Activated CD4-positive, alpha-beta T cell treated with anti-CD3 and anti-CD28 coated beads for 36 hours (primary cell): ENCODE measurements around the gene PTGER1. TPM values are rescaled to one million over a fixed set of nuclear protein-coding genes. Genes with fewer than 3 reads are reported as not detected.

Experiments used
- ATAC-seq: fragments of 200-7000 bp; cut with Tn5 transposase; one replicate; pipeline ENCODE4 v1.10.0; 2021; ENCODE audit warnings: mild to moderate bottlenecking, moderate library complexity
- CTCF ChIA-PET: fragments of 350-600 bp; sonication (Branson Sonifier 250); formaldehyde crosslinking; loops from one replicate; lab custom pipeline; 2021; ENCODE audit warnings: antibody characterized with exemption; lab: Charles Lee
- POLR2A ChIA-PET: fragments of 350-600 bp; sonication (Branson Sonifier 250); formaldehyde crosslinking; loops from one replicate; lab custom pipeline; 2021; ENCODE audit warnings: antibody characterized with exemption, inconsistent platforms; lab: Charles Lee
- DNase-seq: peaks from one replicate; pipeline ENCODE4 v3.0.0-alpha.2; 2020
- H3K27ac Mint-ChIP-seq: one replicate; pipeline ENCODE4 v1.8.0; 2021; ENCODE audit warnings: mixed read lengths
- H3K27me3 Mint-ChIP-seq: one replicate; pipeline ENCODE4 v1.8.0; 2021; ENCODE audit warnings: mixed read lengths
- H3K36me3 Mint-ChIP-seq: one replicate; pipeline ENCODE4 v1.8.0; 2021; ENCODE audit warnings: low read depth, mixed read lengths
- H3K4me1 Mint-ChIP-seq: one replicate; pipeline ENCODE4 v1.8.0; 2021; ENCODE audit warnings: mixed read lengths
- H3K4me3 Mint-ChIP-seq: one replicate; pipeline ENCODE4 v1.8.0; 2021; ENCODE audit warnings: mild to moderate bottlenecking, moderate library complexity, mixed read lengths
- H3K9me3 Mint-ChIP-seq: one replicate; pipeline ENCODE4 v1.8.0; 2021; ENCODE audit warnings: low read depth, mixed read lengths
- intact Hi-C, 2 experiments: fragments of 100-400 bp; cut with DNase I in 1 of 2; cut with micrococcal nuclease in 1 of 2; formaldehyde crosslinking; loops; one replicate each; pipeline versions ENCODE4 v1.14.2 to v1.15.1; 2022 to 2024; cut with DNase I, micrococcal nuclease
- total RNA-seq, 2 experiments: library from RNA; stranded (reverse); gene quantifications; one replicate each; pipeline ENCODE4 v1.2.3, GENCODE V29; 2021

Gene PTGER1
- total RNA-seq, 2 experiments from 2014 or later: 0.16 to 0.25 TPM

DNA sequence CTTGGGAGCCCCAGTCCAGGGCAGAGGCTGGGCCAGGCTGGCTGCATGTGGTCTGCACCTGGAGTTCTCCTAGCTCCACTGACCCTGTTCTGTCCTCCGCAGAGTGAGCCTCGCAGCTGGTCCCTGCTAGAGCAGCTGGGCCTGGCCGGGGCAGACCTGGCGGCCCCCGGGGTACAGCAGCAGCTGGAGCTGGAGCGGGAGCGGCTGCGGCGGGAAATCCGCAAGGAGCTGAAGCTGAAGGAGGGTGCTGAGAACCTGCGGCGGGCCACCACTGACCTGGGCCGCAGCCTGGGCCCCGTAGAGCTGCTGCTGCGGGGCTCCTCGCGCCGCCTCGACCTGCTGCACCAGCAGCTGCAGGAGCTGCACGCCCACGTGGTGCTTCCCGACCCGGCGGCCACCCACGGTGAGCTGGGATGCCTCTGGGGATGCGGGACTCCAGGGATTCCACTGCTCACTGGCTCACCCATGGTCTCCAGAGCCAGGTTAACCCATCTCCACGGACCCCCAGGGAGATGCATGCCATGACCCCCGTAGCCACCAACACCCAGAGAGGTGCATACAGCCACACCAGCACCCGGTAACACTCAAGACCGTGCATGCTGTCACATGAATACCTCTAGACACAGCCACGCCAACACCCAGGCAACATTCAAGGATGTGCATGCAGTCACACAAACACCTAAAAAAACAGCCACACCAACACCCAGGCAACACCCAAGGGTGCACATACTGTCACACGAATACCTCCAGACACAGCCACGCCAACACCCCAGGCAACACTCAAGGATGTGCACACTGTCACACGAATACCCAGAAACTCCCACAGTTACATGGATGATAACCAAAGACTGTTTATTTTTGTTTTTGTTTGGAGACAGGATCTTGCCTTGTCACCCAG is 33.9 kb downstream of the PTGER1 start:
- Mint-ChIP-seq H3K27ac (peak overlapping the region; percentile 43), H3K4me3 (peak overlapping the region; percentile 84), H3K27me3 (no peaks in the 10 kb centered on the region), H3K4me1 (peaks cover 42% of the 10 kb centered on the region), H3K9me3 (no peaks in the 10 kb centered on the region), H3K36me3 (peaks cover 40% of the 10 kb centered on the region)
- intact Hi-C loops: no loop called here
- CTCF ChIA-PET: interaction anchor here (0.6 to 0.8 kb wide), 3 partner anchors 13 to 209 kb away, joined by 3 read pairs; no protein-coding TSS in a partner anchor
- POLR2A ChIA-PET: no interaction called here
- no peak for DNase-seq
- ATAC-seq: no peak

DNA sequence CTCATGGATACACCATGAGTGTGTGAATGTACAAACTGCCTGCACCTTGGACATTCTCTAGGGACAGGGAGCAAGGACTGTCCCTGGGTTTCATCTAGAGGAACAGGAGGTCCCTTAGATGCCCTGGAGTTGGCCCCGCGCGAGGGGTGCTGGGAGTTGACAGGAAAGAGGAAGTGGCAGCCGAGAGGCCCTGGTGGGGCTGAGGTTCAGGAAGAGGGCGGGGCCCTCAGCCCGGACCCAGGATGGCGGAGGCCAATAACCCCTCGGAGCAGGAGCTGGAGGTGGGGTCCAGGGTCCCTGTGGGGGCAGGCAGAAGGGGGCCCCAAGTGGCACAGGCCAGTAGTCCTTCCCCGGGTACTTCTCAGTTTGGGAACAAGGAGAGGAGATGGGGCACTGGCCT is 35.1 kb downstream of the PTGER1 start:
- Mint-ChIP-seq H3K4me3 (peak overlapping the region; percentile 84), H3K27ac (peak overlapping the region; percentile 92), H3K9me3 (no peaks in the 10 kb centered on the region), H3K27me3 (no peaks in the 10 kb centered on the region), H3K36me3 (peaks cover 37% of the 10 kb centered on the region), H3K4me1 (peaks cover 46% of the 10 kb centered on the region)
- CTCF ChIA-PET: interaction anchor here (0.7 kb wide), 2 partner anchors 11 to 303 kb away, joined by 4 read pairs; partner anchors contain the start of gene ASF1B
- POLR2A ChIA-PET: interaction anchor here (0.6 kb wide), 1 partner anchor 15 kb away, joined by 4 read pairs; no protein-coding TSS in a partner anchor
- ATAC-seq: peak; percentile 98
- intact Hi-C loops: no loop called here
- peak; percentile 89 for DNase-seq

DNA sequence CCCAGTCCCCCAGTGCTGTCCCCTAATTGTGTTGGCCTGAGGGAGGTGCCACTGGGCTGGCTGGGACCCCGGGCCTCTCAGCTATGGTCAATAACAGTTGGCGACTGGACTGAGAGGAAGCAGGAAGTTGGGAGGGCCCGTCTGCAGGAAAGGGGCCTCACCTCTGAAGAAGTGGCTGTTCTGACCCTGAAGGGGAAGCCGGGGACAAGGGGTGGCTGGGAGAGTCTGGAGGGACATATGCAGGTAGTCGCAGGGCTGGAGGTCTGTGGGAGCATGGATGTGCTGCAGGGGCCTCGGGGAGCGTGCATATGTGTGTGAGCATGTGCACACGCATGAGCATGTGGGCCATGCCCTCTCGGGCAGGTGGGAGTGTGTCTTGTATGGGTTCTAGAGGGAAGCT is 36.1 kb downstream of the PTGER1 start:
- peaks cover 28% of the 10 kb centered on the region for H3K36me3 Mint-ChIP-seq
- H3K9me3 Mint-ChIP-seq: no peaks in the 10 kb centered on the region
- intact Hi-C loops: loop anchor here in 1 of 2 experiments (10.0 kb wide), 1 partner anchor 1566 kb away; no protein-coding TSS in a partner anchor
- peak overlapping the region; percentile 84 for H3K4me3 Mint-ChIP-seq
- peak overlapping the region; percentile 92 for H3K27ac Mint-ChIP-seq
- ChIA-PET CTCF (interaction anchor here (0.6 kb wide), 1 partner anchor 380 kb away, joined by 3 read pairs; no protein-coding TSS in a partner anchor), POLR2A (interaction anchor here (0.6 kb wide), 2 partner anchors 38 to 499 kb away, joined by 4 read pairs; no protein-coding TSS in a partner anchor)
- DNase-seq: no peak
- no peaks in the 10 kb centered on the region for H3K27me3 Mint-ChIP-seq
- ATAC-seq: no peak
- peaks cover 51% of the 10 kb centered on the region for H3K4me1 Mint-ChIP-seq

DNA sequence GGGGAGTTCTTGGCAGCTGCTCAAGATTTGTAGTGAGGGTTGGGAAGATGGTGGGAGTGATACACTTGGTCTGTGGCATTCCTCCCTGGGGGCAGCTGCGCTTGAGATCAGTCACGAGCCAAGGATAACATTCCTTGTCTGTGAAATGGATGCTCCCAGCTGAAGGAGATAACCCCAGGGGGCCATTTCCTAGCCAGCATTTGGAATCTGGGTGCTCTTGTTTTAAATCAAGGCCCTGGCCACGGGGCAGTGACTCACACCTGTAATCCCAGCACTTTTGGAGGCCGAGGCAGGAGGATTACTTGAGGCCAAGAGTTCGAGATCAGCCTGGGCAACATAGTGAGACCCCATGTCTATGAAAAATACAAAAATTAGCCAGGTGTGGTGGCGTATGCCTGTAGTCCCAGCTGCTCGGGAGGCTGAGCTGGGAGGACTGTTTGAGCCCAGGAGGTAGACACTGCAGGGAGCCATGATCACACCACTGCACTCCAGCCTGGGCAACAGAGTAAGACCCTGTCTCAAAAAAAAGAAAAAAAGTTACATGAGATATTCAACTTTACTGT is 37.5 kb downstream of the PTGER1 start:
- ChIA-PET POLR2A (interaction anchor here (0.6 kb wide), 1 partner anchor 75 kb away, joined by 4 read pairs; no protein-coding TSS in a partner anchor), CTCF (interaction anchor here (0.6 to 1.0 kb wide), 2 partner anchors 42 to 67 kb away, joined by 3 to 4 read pairs; no protein-coding TSS in a partner anchor)
- Mint-ChIP-seq H3K4me3 (no peak overlapping the region), H3K36me3 (peaks cover 16% of the 10 kb centered on the region), H3K27me3 (no peaks in the 10 kb centered on the region), H3K4me1 (peaks cover 48% of the 10 kb centered on the region), H3K9me3 (no peaks in the 10 kb centered on the region), H3K27ac (peak overlapping the region; percentile 23)
- ATAC-seq (no peak), DNase-seq (no peak)
- intact Hi-C loops: loop anchor here in 1 of 2 experiments (10.0 kb wide), 1 partner anchor 1567 kb away; no protein-coding TSS in a partner anchor

DNA sequence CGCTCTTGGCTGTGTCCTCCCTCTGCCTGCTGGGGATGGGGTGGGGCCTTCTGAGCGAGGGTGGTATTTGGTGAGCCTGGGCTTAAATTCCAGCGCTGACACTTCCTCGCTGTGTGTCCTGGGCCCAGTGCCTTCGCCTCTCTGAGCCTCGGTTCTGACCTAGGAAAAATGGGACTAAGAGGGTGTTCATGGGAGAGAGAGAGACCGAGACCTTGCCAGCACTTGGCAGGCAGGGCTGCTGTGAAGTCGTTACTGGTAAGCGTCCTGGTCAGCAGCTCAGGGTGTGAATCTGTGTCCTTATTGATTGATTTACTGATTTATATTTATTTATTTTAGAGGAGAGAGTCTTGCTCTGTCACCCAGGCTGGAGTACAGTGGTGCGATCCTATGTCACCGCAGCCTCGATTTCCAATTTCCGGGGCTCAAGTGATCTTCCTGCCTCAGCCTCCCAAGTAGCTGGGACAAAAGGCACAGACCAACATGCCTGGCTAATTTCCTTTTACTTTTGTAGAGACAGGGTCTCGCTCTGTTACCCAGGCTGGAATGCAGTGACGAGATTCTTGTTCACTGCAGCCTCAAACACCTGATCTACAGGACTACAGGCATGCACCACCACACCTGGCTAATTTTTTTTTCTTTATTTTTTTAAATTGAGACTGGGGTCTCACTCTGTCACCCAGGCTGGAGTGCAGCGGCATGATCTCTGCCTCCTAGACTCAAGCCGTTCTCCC is 39.7 kb downstream of the PTGER1 start:
- ChIA-PET POLR2A (no interaction called here), CTCF (no interaction called here)
- ATAC-seq (no peak), DNase-seq (no peak)
- Mint-ChIP-seq H3K9me3 (no peaks in the 10 kb centered on the region), H3K27ac (peak overlapping the region; percentile 71), H3K36me3 (peaks cover 10% of the 10 kb centered on the region), H3K27me3 (no peaks in the 10 kb centered on the region), H3K4me1 (peaks cover 49% of the 10 kb centered on the region), H3K4me3 (peak overlapping the region; percentile 63)
- intact Hi-C loops: loop anchor here in 1 of 2 experiments (10.0 kb wide), 1 partner anchor 1569 kb away; no protein-coding TSS in a partner anchor

DNA sequence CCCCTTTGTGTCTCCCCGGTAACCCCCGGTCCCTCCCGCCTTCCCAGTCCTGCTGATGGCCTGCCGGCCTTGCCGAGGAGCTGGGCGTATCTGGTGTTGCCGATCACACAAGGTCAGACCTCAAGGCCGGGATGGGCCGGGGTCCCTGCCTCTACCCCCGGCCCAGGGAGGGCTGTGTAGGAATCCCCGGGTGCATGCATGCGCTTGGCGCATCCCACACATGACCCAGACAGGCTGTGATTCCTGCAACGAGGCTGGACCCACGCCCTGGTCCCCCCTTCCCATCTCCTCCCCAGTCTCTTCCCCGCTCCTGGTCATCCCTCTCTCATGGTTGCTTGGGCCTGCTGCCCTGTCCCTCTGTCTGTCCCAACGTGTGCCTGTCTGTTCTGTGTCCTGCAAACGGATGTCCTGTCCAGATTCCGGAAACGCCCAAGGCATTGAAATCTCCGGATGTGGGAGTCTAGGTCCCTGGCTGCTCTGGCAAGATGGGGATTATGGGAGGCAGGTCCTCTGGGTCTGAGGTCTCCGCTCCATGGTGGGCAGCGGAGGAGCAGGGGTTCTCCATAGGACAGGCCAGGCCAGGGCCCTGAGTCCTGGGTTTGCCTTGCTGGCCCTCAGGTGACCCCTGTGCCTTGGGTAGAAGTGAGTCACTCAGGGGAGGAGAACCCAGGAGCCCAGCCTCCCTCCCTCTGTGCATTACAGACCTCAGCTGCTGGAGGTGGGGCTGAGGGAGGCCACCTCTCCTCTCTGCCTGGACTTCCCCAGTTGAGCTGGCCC is 40.4 kb downstream of the PTGER1 start:
- Mint-ChIP-seq H3K27me3 (no peaks in the 10 kb centered on the region), H3K9me3 (no peaks in the 10 kb centered on the region), H3K27ac (peak overlapping the region; percentile 71), H3K4me3 (peak overlapping the region; percentile 63), H3K36me3 (peaks cover 5% of the 10 kb centered on the region), H3K4me1 (peaks cover 41% of the 10 kb centered on the region)
- CTCF ChIA-PET: no interaction called here
- POLR2A ChIA-PET: no interaction called here
- peak; percentile 77 for DNase-seq
- ATAC-seq: peak; percentile 83
- intact Hi-C loops: loop anchor here in 1 of 2 experiments (5.0 to 10.0 kb wide), 2 partner anchors 253 to 1570 kb away; no protein-coding TSS in a partner anchor

DNA sequence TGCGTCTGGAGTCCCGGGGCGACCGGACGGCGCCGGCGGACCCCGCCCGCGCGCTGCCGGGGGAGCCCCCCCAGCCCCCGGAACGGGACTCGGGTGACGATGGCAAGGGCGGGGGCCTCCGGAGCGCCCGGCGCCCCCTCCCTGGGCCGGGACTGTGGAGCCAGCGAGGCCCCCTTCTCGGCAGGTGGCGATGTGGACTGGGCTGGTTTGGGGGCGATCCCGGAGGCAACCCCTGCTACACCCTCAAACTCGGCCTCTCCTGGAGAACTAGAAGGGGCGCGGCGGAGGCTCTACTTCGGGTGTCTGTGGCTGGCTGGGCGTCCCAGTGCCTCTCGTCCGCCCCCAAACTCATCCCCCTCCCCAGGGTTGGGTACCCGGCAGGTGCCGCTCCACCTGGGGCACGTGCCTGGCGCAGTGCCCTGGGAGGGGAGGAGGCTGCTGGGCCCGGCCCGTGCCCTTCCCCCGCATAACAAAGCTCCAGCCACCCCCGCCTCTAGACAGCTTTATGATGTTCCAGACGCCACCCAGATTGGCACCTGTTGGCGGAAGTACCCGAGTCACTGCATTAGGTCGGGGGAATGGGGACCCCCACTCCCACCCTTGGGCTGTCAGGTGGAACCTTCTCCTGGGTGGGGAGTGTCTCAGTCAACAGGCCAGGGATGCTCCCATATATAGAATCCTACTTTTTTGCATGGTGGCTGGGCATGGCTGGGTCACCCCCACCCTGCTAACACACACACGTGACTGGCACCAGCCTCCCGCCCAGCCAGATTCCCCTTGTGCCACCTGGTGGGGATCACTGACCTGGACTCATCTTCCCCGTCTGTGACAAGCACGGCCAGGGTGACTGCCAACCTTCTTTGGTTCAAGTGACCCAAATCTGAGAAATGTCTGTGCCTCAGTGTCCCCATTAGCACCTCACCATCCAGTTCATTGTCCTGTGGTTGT is 41.3 kb downstream of the PTGER1 start:
- CTCF ChIA-PET: interaction anchor here (0.7 to 1.5 kb wide), 3 partner anchors 50 to 1659 kb away, joined by 3 to 9 read pairs (median 3); partner anchors contain the start of gene HOOK2
- DNase-seq (peak; percentile 67), ATAC-seq (peak; percentile 34)
- POLR2A ChIA-PET: interaction anchor here (0.5 kb wide), 1 partner anchor 95 kb away, joined by 3 read pairs; no protein-coding TSS in a partner anchor
- no peaks in the 10 kb centered on the region for H3K27me3 Mint-ChIP-seq
- H3K4me3 Mint-ChIP-seq: peak overlapping the region; percentile 63
- peak overlapping the region; percentile 71 for H3K27ac Mint-ChIP-seq
- intact Hi-C loops: loop anchor here (2.0 to 10.0 kb wide), 3 partner anchors 15 to 1571 kb away; partner anchors contain the start of gene DDX39A (in 1 of the 2)
- H3K36me3 Mint-ChIP-seq: peaks cover 5% of the 10 kb centered on the region
- peaks cover 35% of the 10 kb centered on the region for H3K4me1 Mint-ChIP-seq
- H3K9me3 Mint-ChIP-seq: no peaks in the 10 kb centered on the region

DNA sequence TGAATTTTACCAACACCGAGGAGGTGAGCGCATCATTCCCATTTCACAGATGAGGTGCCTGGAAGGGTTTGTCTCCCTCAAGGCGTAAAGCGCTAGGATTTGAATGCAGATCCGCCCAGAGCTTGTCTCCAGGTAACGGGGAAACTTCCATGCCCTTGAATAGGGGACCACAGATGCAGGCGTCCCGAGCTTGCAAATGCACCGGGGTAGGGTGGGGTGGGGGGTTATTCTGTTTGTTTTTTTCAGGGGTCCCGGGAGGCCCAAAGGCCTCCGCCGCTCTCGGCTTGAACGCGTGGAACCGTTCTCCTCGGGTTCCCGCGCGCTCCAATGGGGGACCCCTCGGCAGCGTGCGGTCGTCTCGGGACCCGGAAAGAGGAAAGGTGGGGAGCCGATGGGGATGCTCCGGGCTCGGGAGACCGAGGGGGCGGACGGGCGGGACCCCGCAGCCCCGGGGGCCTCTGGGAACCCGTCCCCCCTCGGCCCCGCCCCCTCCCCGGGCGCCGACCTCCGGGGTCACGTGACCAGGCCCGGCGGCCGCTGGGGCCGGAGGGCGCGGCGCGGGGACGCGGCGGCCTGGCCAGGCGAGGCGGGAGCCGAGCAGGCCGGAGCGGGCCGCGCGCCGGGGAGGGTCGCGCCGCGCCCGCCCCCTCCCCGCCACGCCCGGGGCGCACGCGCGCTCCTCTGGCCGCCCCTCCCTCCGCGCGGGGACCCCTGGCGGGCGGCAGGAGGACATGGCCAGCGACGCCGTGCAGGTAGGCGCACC is 42.2 kb downstream of the PTGER1 start, which contains the start of gene PKN1:
TSS of gene PKN1 (plus strand) at position 516 of the 763 bp plus-strand sequence. CDS start at position 732, 216 bp downstream.
- Mint-ChIP-seq H3K9me3 (no peaks in the 10 kb centered on the region), H3K27ac (peak within 1 kb of the TSS; percentile 71), H3K4me1 (peaks cover 30% of the 10 kb centered on the region), H3K4me3 (peak within 1 kb of the TSS; percentile 73), H3K36me3 (peaks cover 5% of the 10 kb centered on the region), H3K27me3 (no peaks in the 10 kb centered on the region)
- POLR2A ChIA-PET: interaction anchor here (0.8 to 1.0 kb wide), 2 partner anchors 52 to 296 kb away, joined by 3 to 4 read pairs; partner anchors contain the start of gene ADGRE5
- DNase-seq (peak; percentile 75), ATAC-seq (peak; percentile 11)
- intact Hi-C loops: loop anchor here (1.0 to 10.0 kb wide), 8 partner anchors 14 to 1572 kb away; partner anchors contain the start of gene DDX39A (in 2 of the 2)
- CTCF ChIA-PET: interaction anchor here (0.6 to 2.7 kb wide), 8 partner anchors 33 to 114 kb away, joined by 3 to 17 read pairs (median 4); partner anchors contain the start of gene PTGER1
